SIG-M5 treated with dmso at 0.1 percent for 504 hours (cell line): ENCODE data around the gene UBE3B.

Experiments
- DNase-seq: peaks from one replicate; lab custom pipeline; 2025; ENCODE audit not compliant: unreplicated experiment; lab: John Stamatoyannopoulos, UW

The UBE3B gene

DNA sequence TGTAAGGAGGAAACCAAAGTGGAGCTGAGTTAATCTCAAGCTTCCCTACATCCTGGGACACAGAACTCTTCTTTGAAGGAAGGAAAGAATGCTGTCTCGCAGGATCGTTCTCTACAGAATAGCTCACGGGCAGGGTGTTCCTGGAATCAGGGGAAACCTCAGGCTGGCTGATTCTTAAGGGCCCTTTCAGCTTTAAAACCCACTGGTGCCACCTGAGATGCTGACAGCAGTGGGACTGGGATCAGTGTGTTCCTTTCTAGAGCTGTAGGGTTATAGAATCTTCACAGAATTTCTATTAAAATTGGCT is 47.8 kb downstream of the UBE3B start:
- DNase-seq: no peak

- no peak for DNase-seq
Measured at GRCh38 chr12:109527489-109528123, 50.2 kb downstream of the UBE3B start.

- DNase-seq: no peak
Measured at GRCh38 chr12:109529691-109530640, 52.5 kb downstream of the UBE3B start.

DNA sequence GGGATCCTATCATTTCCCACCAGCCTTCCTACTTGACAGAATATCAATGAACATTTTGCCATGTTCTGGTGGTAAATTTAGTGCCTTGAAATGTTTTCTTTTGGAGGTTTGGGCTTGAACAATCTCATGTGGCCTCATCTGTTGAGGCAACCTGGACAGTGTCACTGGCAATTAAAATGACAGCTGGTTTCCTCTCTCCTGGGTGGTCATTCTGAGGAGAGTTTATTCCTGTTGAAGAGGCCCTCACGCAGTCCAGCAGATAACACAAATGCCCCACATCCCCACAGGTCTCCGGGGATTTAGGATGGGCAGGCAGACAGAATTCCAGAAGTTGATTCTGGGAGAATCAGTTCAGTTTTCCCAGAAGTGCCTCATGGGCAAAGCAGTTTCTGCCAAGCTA is 54.0 kb downstream of the UBE3B start:
- no peak for DNase-seq

- DNase-seq: no peak
Measured at GRCh38 chr12:109532721-109533486, 55.5 kb downstream of the UBE3B start.

DNA sequence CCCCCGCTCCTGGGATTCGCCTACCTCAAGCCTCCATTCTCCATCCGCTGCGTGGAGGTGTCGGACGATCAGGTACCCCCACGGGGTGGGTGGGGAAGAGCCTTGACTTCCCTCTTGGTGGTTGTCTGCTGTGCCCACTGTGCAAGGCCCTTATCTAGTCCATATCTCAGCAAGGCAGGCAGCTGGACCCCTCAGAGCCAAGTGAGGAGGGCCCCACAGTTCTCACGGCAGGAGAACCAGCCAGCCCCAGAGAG is 56.0 kb downstream of the UBE3B start:
- no peak for DNase-seq

DNA sequence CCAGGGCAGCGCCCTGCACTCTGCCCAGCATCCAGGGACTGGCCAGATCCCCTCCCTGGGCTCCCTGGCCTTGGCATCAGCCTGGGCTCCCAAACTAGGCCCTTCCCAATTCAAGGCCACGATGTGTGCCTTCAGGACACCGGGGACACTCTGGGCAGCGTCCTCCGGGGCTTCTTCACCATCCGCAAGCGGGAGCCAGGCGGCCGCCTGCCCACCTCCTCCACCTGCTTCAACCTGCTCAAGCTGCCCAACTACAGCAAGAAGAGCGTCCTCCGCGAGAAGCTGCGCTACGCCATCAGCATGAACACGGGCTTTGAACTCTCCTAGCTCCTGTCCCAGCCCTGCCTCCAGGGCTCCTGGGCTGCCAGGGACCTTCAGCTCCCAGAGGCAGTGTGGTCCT is 57.0 kb downstream of the UBE3B start:
- no peak for DNase-seq

DNA sequence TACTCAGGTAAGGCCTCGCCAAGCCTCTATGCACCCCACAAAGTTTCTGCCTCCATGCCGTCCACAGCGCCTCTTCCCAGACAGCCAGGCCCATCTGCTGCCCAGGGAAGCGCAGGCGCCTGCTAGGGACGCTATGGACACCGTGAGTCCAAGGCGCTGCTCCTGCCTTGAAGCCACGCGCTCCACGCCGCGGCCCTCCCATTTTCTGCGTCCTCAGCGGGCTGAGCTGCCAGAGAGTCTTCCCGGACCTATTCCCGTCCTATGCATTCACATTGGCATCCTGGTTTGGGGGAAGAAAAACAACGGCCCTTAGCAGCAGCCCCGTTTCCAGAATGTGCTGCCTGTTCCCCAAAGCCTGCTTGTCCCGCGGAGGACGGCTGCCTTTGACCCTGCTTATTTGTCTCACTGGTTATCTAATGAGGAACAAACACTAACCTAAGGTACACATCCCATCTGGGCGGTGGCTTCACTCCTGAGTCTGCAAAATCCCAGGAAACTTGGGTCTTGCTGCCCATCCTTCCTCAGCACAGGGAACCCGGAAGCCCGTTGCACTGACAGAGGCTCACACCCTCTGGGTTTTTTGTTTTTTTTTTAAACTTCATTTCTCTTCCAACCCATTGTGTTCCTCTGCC is 57.9 kb downstream of the UBE3B start:
- DNase-seq: no peak

GRCh38 chr12:109535863-109536250 is 58.4 kb downstream of the UBE3B start:
- DNase-seq: no peak

DNA sequence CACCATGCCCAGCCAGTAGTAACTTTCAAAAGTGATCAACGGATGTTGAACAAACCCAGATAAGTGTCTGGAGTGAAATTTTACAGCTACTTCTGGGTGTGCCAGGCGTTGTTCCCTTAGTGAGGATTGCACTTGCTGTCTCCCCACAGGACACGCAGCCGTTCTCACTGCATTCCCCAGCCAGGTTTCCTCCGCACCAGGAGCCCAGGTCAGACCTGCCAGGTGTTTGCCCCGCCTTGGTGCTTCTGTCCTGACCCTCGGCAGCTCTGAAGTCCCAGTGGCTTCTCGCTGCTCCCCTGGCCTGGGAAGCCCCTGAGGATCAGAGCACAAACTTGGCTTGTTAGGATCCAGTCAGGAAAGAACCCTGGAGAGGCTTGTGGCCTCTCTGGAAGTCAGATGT is 59.7 kb downstream of the UBE3B start:
- no peak for DNase-seq

GRCh38 chr12:109538191-109538863 is 60.9 kb downstream of the UBE3B start:
- no peak for DNase-seq

GRCh38 chr12:109539508-109539907 is 62.1 kb downstream of the UBE3B start:
- no peak for DNase-seq

GRCh38 chr12:109540526-109541412 is 63.3 kb downstream of the UBE3B start:
- no peak for DNase-seq

DNA sequence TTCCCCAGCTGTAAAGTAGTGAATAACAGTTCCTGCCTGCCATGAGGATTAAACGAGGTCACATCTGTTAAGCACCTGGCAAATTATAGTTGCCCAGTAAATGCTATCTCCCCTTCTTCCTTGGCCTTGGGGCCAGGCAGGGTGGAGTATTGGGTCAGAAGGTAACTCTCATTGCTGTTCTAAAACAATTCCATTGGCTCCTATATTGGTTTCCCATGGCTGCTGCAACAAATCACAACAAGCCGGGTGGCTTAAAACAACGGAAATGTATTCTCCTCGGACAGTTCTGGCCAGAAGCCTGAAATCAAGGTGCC is 63.9 kb downstream of the UBE3B start:
- no peak for DNase-seq

DNA sequence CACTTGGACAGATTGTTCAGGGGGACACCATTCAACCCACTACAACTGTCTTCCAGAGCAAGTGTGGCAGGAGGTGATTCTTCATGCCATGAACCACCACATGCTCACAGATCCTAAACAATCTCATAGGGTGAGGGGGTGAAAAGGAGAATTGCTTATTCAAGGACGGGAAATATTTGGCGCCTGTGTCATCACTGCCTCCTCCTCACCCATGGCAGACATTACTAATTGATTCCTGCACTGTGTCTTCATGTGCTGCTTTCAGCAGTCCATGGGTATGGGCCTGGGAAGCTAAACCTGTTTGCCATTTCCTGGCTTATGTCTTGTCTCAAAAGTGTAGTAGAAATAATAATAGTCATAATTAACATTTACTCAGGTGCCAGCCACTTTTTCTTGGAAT is 64.6 kb downstream of the UBE3B start:
- no peak for DNase-seq

DNA sequence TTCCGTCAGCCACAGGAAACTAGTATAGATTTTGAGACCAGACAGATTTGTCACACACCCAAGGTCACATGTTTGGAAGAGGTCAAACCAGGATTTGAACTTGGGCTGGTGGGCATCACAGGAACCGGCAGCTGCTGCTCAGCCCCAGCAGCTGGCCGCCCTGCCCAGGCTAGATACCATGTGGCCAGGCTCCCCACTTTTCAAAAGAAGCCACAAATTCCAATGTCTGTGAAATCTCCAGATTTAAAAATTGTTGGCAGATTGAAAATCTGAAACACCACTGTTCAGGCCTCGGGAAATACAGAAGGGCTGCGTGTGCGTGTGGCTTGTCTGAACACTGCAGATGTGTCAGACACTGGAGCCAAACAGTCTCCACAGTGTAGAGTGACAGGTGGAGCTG is 65.4 kb downstream of the UBE3B start:
- no peak for DNase-seq

DNA sequence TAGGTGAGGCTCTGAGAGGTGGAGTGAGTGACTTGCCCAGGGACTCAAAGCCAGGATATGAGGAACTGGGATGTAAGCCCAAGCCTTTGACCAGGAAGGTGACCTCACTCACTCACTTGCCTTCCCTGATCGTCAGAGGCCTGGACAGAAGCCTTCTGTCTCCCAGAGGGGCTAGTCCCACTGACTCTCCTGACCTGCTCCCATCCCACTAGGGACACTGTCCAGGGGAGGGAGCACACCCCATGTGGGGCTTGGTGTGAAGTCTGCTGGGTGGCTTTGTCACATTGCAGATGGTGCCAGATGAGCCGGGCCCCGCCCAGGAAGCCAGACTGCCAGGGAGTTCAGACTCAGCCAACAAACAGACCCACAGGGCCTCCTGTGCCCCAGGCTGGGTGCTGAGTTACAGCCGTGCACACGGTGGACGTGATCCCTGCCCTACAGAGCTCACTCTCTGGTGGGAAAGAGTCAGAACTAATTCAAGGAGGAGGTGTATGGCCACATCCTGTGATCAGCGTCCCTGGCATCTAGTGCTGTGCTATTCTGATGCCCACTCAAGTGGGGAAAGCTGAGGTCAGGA is 67.6 kb downstream of the UBE3B start:
- DNase-seq: no peak

GRCh38 chr12:109545826-109546225 is 68.4 kb downstream of the UBE3B start:
- DNase-seq: no peak

DNA sequence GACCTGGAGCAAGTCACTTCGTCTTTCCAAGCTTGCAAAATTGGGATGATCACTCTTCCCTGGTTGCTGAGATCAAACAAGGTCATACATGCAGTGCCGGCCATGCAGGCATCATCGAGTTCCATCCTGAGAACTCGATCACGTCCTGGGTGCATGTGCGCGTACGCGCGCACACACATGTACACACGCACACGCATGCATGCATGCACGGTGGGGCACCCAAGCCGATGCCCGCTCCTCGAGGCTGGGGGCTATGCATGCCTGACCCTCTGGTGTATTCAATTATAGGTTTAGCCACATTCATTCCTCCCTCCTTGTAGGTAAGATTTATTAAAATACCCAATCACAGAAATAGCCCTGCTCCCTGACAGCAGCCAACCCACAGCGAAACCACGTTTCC is 69.9 kb downstream of the UBE3B start:
- DNase-seq: no peak

GRCh38 chr12:109548258-109548657 is 70.8 kb downstream of the UBE3B start:
- DNase-seq: no peak
